Measurements from ENCODE around the gene HRCT1.
"Not testable (repeated sequence)": the region's sequence is repeated elsewhere in the genome, so short reads cannot be mapped to it uniquely, and the experiment has no call there.

HRCT1 gene

DNA sequence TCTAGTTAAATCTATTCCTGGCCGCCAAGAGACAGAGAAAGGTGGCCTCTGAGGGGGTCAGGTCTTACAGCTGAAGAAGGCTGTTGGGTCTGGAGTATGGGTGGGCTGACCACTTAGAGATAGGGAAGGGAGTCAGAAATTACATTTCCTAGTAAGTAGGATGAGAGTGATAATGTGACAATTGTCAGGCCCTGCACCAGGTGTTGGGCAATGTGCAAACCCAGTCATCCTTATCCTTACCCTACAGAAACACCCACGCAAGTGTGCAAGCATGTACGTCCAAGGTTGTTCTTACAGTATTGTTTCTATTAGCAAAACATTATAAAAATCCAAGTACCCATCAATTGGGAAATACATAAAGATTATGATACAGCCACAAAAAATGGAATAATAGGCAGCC, 12.8 kb downstream of the HRCT1 start:
- no peak for DNase-seq (ENCODE audit: low spot score)

DNA sequence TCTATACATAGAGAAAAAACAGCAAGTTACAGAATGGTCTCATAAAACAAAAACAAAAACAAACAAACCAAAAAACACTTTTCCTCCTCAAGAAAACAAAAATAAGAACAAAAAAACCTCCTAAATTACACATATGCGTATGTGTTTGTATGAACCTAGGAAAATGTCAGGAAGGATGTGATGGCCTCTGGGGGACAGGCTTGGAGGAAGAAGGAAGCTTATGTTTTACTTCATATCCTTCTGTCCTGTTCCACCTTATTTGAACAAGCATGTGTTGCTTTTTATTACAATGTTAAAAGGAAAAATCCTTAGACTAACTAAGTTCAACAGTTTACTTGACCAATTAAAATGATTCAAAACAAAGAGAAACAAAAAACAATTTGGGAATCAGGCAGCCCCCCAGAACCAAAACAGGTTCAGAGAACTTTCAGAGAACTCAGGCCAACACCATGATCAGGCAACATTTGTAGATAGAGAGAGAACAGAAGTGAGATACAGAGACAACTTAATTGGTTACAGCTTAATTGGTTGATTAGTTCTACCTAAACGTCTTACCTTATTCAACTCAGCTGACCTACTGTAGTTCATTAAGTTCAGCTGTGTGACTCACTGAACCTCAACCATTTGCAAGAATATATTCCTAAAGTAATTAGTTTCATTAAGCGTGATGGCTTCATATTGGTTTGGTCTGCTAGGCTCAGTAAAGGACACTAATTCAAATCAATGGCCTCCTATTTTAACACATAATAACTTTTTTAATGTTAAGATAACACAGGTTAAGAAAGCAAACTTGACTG, 13.4 kb downstream of the HRCT1 start:
- DNase-seq (ENCODE audit: low spot score) = no peak

DNA sequence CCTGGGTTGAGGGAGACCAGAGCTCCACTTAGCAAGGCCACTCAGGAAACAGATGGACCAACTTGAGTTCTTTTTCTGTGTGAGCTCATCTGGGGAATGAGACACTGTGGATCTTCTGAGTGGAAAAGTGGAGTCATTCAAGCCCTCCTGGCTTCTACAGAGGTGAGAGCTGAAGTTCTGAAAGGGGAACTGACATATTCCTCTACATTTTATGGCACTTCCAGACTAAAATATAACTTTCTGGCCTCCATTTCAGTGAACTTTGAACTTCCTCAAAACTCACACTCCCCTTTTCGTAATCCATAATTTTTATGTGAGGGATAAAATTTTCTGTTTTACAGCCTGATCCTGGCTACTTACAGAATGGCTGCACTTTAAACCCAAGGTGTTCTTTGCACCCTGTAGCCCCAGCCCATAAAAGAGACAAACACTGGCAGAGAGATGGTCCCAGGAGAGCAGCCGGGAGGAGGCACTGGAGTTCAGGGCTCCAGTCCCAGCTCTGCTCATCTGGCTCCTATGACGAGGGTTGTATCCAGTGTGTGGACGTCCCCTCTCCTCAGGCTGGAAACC, 14.1 kb downstream of the HRCT1 start:
- no peak for DNase-seq (ENCODE audit: low spot score)

DNA sequence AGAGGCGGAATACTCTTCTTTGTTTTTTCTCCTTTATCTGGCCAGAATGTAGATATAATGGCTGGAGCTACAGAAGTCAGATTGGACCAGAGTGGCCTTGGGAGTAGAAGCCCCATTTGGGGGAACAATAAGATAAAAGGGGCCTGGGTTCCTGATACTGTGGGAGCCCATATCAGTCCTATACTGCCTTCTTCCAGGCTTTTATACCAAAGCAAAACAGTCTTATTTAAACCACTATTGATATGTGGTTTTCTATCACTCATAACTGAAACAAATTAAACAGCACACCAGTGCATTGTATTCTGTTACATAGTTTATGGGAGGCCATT, 17.6 kb downstream of the HRCT1 start:
- DNase-seq (ENCODE audit: low spot score) = no peak

DNA sequence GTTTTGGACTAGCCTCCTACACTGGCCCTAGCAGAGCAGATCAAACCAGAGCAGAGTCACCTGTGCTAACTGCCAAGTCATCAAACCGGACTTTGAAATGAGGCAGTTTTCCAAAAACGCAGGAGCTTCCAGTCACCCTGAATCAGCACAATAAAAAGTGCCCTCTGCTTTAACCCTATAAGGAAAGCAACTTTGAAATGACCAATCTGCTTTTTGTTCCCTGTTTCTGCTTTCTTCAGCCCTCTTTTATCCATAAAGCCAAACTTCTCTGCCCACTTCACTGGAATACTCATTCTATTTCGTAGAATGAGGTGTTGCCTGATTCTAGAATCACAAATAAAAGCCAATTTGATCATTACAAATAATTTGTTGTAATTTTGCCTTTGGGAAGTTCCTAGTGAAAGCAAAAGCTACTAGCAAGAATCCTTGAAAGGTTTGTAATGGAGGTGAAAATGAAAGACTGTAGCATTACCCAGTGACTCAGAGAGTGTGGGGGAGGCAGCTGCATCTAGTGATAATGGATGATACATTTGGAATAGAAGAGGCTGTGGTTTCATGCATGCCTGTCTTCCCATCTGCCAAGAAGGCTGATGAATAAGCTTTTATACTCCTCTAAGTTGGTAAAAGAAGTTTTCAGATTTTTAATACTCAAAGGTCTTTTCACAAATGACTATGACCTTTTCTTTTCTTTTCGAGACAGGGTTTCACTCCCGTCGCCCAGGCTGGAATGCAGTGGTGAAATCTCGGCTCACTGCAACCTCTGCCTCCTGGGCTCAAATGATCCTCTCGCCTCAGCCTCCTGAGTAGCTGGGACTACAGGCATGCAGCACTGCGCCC, 18.1 kb downstream of the HRCT1 start:
- no peak for DNase-seq (ENCODE audit: low spot score)

GRCh38 chr9:35928591-35929452, 22.8 kb downstream of the HRCT1 start:
- DNase-seq (ENCODE audit: low spot score) = no peak

- no peak for DNase-seq (ENCODE audit: low spot score)
Measured at GRCh38 chr9:35929453-35929718, 23.4 kb downstream of the HRCT1 start.

GRCh38 chr9:35930521-35930920, 24.5 kb downstream of the HRCT1 start:
- DNase-seq (ENCODE audit: low spot score) = no peak

- no peak for DNase-seq (ENCODE audit: low spot score)
Measured at GRCh38 chr9:35930989-35931388, 25.0 kb downstream of the HRCT1 start.

GRCh38 chr9:35932735-35933134, 26.7 kb downstream of the HRCT1 start:
- DNase-seq (ENCODE audit: low spot score) = no peak

GRCh38 chr9:35933550-35934067, 27.6 kb downstream of the HRCT1 start:
- no peak for DNase-seq (ENCODE audit: low spot score)

GRCh38 chr9:35934069-35934468, 28.1 kb downstream of the HRCT1 start:
- DNase-seq (ENCODE audit: low spot score) = not testable (repeated sequence)

DNA sequence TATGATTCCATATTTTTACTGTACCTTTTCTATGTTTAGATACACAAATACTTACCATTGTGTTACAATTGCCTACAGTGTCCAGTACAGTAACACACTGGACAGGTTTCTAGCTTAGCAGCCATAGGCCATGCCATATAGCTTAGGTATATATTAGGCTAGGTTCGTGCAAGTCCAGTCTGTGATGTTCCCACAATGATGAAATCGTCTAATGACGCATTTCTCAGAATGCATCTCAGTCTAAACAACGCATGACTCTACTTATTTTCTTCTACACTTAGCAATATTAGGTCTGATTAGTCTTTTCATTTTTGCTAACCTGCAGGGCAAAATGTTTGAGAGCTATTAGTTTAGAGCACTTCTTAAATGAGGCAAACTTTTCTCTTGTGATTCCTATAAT, 29.3 kb downstream of the HRCT1 start:
- DNase-seq (ENCODE audit: low spot score) = no peak

- no peak for DNase-seq (ENCODE audit: low spot score)
Measured at GRCh38 chr9:35935755-35936509, 29.9 kb downstream of the HRCT1 start.

GRCh38 chr9:35937227-35937626, 31.2 kb downstream of the HRCT1 start:
- no peak for DNase-seq (ENCODE audit: low spot score)

DNA sequence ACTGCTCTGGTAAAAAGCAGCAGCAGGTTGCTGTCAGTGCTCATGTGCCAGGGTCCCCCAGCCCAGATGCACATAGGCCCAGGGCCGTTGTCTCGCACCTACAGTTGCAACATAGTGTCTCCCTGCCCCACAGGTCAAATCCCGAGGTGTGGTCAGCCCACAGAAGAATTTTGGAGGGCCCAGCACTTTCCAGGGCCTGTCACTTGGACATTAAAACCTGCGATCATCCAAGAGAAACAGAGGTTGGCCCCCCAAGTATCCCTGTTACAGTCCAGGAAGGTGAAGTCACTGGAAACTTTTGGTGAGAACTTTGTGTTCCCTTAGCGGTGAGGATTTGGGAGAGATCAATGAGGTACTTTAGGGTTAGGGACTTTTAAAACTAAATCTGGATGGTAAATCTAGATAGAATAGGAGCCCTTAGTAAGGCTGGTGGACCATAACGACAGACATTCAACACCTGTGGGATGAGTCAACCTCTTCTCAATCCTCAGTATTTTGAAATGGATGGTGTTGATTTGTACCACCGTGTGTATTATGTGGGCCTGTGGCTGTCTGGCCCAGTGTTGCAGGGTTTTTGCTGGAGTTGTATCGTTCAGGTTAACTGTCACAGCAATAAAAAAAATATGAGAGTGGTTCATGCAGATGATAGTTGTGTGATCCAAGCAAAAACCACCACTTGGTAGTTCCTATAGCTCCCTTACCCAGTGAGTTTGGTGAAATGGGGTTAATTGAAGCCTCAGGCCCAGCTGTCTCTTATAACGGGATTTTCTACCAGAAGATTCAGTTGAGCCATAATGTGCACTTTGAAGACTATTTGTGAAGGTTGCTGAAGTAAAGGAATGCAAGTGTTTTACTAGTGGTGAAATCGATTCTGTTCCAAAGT, 32.7 kb downstream of the HRCT1 start:
- no peak for DNase-seq (ENCODE audit: low spot score)

- DNase-seq (ENCODE audit: low spot score) = no peak
Measured at GRCh38 chr9:35939679-35940250, 33.8 kb downstream of the HRCT1 start.

DNA sequence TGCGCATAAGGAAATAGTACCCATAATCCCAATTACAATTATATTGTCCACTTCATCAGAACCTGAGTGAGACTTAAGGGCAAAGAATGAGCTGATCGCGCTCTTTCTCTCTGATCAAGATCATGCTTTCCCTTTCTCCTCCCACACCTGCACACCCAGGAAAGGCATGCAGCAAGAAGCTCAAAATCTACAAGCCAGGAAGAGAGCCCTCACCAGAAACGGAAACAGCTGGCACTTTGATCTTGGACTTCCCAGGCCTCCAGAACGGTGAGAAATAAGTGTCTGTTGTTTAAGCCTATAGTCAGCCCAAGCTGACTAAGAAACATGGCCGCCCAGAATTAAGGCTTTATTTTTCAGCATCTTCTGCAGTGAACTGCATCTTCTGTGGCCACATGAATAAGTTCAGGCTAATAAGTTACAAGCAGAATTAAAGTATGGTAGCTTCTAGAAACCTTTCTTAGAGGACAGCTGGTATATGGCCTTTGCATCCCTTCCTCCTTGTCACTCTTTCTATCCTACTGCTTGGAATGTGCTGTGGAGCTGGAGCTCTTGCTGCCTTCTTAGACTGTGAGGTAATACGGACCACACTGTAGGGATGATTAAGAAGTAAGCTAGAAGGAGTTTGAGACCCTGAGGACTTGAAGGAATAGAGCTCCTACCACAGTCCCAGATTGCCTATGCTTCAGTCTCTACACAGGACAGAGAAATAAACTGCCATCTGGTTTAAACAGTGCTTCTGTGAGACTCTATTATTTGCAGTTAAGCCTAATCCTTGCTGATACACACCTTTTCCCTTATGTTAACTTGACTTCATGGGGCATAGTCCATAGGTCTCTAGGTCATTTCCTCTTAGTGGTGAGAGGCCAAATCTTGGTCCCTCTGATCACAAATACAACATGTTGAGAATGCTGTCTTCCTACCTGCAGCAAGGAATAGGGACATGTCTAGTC, 34.7 kb downstream of the HRCT1 start:
- DNase-seq (ENCODE audit: low spot score) = no peak

DNA sequence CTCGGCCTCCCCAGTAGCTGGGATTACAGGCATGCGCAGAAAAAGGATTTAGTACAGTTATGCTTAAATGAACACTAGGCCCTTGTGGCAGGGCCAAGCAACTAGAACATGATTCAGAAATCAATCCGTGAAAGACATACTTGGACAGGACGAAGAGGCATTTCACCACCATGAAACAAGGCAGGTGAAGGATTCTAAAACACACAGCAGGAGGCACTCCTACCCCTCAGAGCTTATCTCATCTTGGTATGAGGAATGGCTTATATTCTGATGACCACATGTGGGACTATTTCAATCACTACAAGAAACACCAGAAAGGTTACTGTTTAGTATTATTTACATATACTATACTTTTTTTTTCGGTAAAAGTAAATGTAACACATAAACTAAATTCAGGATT, 36.3 kb downstream of the HRCT1 start:
- no peak for DNase-seq (ENCODE audit: low spot score)
